SK-N-SH (cell line): ENCODE data around the gene PACSIN1. TPM values are rescaled to one million over a fixed set of nuclear protein-coding genes. Genes with fewer than 3 reads are reported as not detected.

ENCODE experiments used
- CTCF ChIA-PET: fragments of 300-600, 350-600 bp; formaldehyde crosslinking; extraction: SDS; loops from one replicate; lab custom pipeline; 2021; lab: Yijun Ruan, JAX
- POLR2A ChIA-PET: fragments of 350-600 bp; sonication (Branson Sonifier 250); formaldehyde crosslinking; extraction: SDS; loops from one replicate; lab custom pipeline; 2020; ENCODE audit warnings: antibody characterized with exemption, inconsistent platforms; lab: Yijun Ruan, JAX
- DNase-seq: peaks from one replicate; pipeline ENCODE4 v3.0.0; 2012
- H2AFZ ChIP-seq: fragments of 200-600 bp; sonication (generic); 2 replicates; pipeline ENCODE4 v1.8.1; 2016; ENCODE audit warnings: antibody characterized with exemption, mild to moderate bottlenecking, low read depth
- H3F3A ChIP-seq: fragments of 200-600 bp; sonication (generic); replicated peaks from 2 replicates; pipeline ENCODE3; 2016; ENCODE audit warnings: antibody characterized with exemption, mild to moderate bottlenecking; ENCODE audit not compliant: insufficient read depth
- H3K27ac ChIP-seq, 2 experiments: fragments of 200-500 bp in 1 of 2; fragments of 200-600 bp in 1 of 2; sonication (Bioruptor generic) in 1 of 2; sonication (generic), shearing (Covaris generic) in 1 of 2; 2 replicates each; pipeline versions ENCODE4 v1.5.1 to v1.6.1; 2014 to 2016; ENCODE audit warnings: low read depth in 2 of 2, inconsistent platforms in 1 of 2, low read length in 1 of 2, mild to moderate bottlenecking in 1 of 2, mixed read lengths in 1 of 2
- H3K27me3 ChIP-seq: fragments of 200-600 bp; sonication (generic), shearing (Covaris generic); 2 replicates; pipeline ENCODE4 v1.6.1; 2016; ENCODE audit warnings: mixed run types; ENCODE audit not compliant: insufficient read depth
- H3K36me3 ChIP-seq, 2 experiments: fragments of 200-500 bp in 1 of 2; fragments of 200-600 bp in 1 of 2; sonication (Bioruptor generic) in 1 of 2; sonication (generic) in 1 of 2; replicated peaks in 1 of 2; 2 replicates each; pipeline versions ENCODE3 to v1.5.1; 2014 to 2016; ENCODE audit warnings: low read length in 1 of 2, mild to moderate bottlenecking in 1 of 2; ENCODE audit not compliant: insufficient read depth in 2 of 2, control insufficient read depth in 1 of 2
- H3K4me1 ChIP-seq, 2 experiments: fragments of 200-500 bp in 1 of 2; fragments of 200-600 bp in 1 of 2; sonication (Bioruptor generic) in 1 of 2; sonication (generic), shearing (Covaris generic) in 1 of 2; 2 replicates each; pipeline versions ENCODE4 v1.5.1 to v1.6.1; 2014 to 2016; ENCODE audit warnings: low read depth in 1 of 2, low read length in 1 of 2, mixed run types in 1 of 2; ENCODE audit not compliant: insufficient read depth in 2 of 2, control insufficient read depth in 1 of 2
- H3K4me2 ChIP-seq: fragments of 200-600 bp; sonication (generic), shearing (Covaris generic); 2 replicates; pipeline ENCODE4 v1.6.1; 2017; ENCODE audit warnings: mixed run types
- H3K4me3 ChIP-seq, 2 experiments: fragments of 200-500 bp in 1 of 2; fragments of 200-600 bp in 1 of 2; sonication (Bioruptor generic) in 1 of 2; sonication (generic), shearing (Covaris generic) in 1 of 2; 2 replicates each; pipeline versions ENCODE4 v1.5.1 to v1.8.1; 2014 to 2016; ENCODE audit warnings: low read depth in 2 of 2, inconsistent platforms in 1 of 2, low read length in 1 of 2, mild to moderate bottlenecking in 1 of 2, mixed read lengths in 1 of 2, moderate library complexity in 1 of 2
- H3K79me2 ChIP-seq: fragments of 200-600 bp; sonication (generic); 2 replicates; pipeline ENCODE4 v1.8.1; 2017; ENCODE audit warnings: mild to moderate bottlenecking; ENCODE audit not compliant: insufficient read depth
- H3K9ac ChIP-seq: fragments of 200-600 bp; sonication (generic); 2 replicates; pipeline ENCODE4 v1.6.1; 2017; ENCODE audit warnings: mixed run types
- H3K9me2 ChIP-seq: fragments of 200-600 bp; sonication (generic); 2 replicates; pipeline ENCODE4 v1.6.1; 2017; ENCODE audit warnings: mixed run types
- H3K9me3 ChIP-seq: fragments of 200-600 bp; sonication (generic); 2 replicates; pipeline ENCODE4 v1.6.1; 2017; ENCODE audit warnings: mixed run types, mild to moderate bottlenecking, moderate library complexity
- H4K20me1 ChIP-seq: fragments of 200-600 bp; sonication (generic); 2 replicates; pipeline ENCODE4 v1.6.1; 2017; ENCODE audit warnings: mild to moderate bottlenecking, mixed run types; ENCODE audit not compliant: insufficient read depth
- ELF1 ChIP-seq: IDR thresholded peaks from 2 replicates; pipeline ENCODE4 v1.4.0; 2012
- EP300 ChIP-seq, 2 experiments: IDR thresholded peaks; 2 replicates each; pipeline versions ENCODE4 v1.4.0 to v1.6.1; 2012; ENCODE audit warnings: borderline replicate concordance in 1 of 2, low read depth in 1 of 2, low read length in 1 of 2
- FOXM1 ChIP-seq: IDR thresholded peaks from 2 replicates; pipeline ENCODE4 v1.4.0; 2012; ENCODE audit warnings: low read depth, mild to moderate bottlenecking
- IRF3 ChIP-seq: fragments of 150-350 bp; IDR thresholded peaks from 2 replicates; pipeline ENCODE4 v1.6.1; 2016; ENCODE audit warnings: mild to moderate bottlenecking, low read depth, low read length
- JUND ChIP-seq: IDR thresholded peaks from 2 replicates; pipeline ENCODE4 v1.4.0; 2012
- MAX ChIP-seq: IDR thresholded peaks from 2 replicates; pipeline ENCODE4 v1.4.0; 2012; ENCODE audit warnings: low read depth
- SIN3A ChIP-seq: IDR thresholded peaks from 2 replicates; pipeline ENCODE4 v1.6.1; 2012; ENCODE audit warnings: low read depth, mild to moderate bottlenecking, low read length, moderate library complexity, borderline replicate concordance
- TAF1 ChIP-seq: IDR thresholded peaks from 2 replicates; pipeline ENCODE4 v1.6.1; 2012; ENCODE audit warnings: low read depth, mild to moderate bottlenecking, low read length, moderate library complexity, borderline replicate concordance
- WGBS: methylation state at CpG from one replicate; pipeline ENCODE4 v1.1.6; 2017; ENCODE audit warnings: low lambda C conversion rate; 5-methylcytosine and 5-hydroxymethylcytosine counted together
- polyA plus RNA-seq, 3 experiments: library from polyadenylated mRNA; depleted of rRNA; stranded (reverse); fragments of >200 nt; gene quantifications; 2 replicates each; pipeline ENCODE4 v1.2.3, GENCODE V29; 2012
- TF ChIP-seq, protein P1 (sequence below): IDR thresholded peaks from 2 replicates; pipeline ENCODE4 v1.6.1; 2012; ENCODE audit warnings: mild to moderate bottlenecking, low read depth, low read length, moderate library complexity
- TF ChIP-seq, protein P2 (sequence below): IDR thresholded peaks from 2 replicates; pipeline ENCODE4 v1.4.0; 2012; ENCODE audit warnings: low read depth, borderline replicate concordance
- TF ChIP-seq, protein P3 (sequence below): fragments of 200-600 bp; sonication (generic); IDR thresholded peaks from 2 replicates; pipeline ENCODE4 v1.6.1; 2017; ENCODE audit warnings: antibody characterized with exemption, mild to moderate bottlenecking, moderate library complexity

Gene PACSIN1
- polyA plus RNA-seq, 1 of the 3 experiments (the other 2 are of a cell fraction): 0.05 TPM

- no peak for DNase-seq
- Histone ChIP-seq H2AFZ (no peak overlapping the region), H3K27ac (no peak overlapping the region), H3K4me1 (peaks cover 0 to 3% of the 10 kb centered on the region in 2 experiments; a peak in 1 of 4 replicates), H3K4me2 (no peak overlapping the region), H3K36me3 (no peaks in the 10 kb centered on the region), H3K9ac (no peak overlapping the region), H3K9me3 (no peaks in the 10 kb centered on the region), H3K4me3 (no peak overlapping the region), H3F3A (no peaks in the 10 kb centered on the region), H3K79me2 (no peaks in the 10 kb centered on the region), H3K9me2 (no peaks in the 10 kb centered on the region), H4K20me1 (no peaks in the 10 kb centered on the region), H3K27me3 (no peaks in the 10 kb centered on the region)
- 51% methylated on average over 3 of the region's 4 CpGs for WGBS
- ChIA-PET POLR2A (no interaction called here), CTCF (interaction anchor here (0.7 kb wide), 2 partner anchors 15 to 20 kb away, joined by 3 read pairs; no protein-coding TSS in a partner anchor)
- TF ChIP-seq, protein P1, sequence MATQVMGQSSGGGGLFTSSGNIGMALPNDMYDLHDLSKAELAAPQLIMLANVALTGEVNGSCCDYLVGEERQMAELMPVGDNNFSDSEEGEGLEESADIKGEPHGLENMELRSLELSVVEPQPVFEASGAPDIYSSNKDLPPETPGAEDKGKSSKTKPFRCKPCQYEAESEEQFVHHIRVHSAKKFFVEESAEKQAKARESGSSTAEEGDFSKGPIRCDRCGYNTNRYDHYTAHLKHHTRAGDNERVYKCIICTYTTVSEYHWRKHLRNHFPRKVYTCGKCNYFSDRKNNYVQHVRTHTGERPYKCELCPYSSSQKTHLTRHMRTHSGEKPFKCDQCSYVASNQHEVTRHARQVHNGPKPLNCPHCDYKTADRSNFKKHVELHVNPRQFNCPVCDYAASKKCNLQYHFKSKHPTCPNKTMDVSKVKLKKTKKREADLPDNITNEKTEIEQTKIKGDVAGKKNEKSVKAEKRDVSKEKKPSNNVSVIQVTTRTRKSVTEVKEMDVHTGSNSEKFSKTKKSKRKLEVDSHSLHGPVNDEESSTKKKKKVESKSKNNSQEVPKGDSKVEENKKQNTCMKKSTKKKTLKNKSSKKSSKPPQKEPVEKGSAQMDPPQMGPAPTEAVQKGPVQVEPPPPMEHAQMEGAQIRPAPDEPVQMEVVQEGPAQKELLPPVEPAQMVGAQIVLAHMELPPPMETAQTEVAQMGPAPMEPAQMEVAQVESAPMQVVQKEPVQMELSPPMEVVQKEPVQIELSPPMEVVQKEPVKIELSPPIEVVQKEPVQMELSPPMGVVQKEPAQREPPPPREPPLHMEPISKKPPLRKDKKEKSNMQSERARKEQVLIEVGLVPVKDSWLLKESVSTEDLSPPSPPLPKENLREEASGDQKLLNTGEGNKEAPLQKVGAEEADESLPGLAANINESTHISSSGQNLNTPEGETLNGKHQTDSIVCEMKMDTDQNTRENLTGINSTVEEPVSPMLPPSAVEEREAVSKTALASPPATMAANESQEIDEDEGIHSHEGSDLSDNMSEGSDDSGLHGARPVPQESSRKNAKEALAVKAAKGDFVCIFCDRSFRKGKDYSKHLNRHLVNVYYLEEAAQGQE: no peak
- TF ChIP-seq JUND: no peak
- TF ChIP-seq, protein P2, sequence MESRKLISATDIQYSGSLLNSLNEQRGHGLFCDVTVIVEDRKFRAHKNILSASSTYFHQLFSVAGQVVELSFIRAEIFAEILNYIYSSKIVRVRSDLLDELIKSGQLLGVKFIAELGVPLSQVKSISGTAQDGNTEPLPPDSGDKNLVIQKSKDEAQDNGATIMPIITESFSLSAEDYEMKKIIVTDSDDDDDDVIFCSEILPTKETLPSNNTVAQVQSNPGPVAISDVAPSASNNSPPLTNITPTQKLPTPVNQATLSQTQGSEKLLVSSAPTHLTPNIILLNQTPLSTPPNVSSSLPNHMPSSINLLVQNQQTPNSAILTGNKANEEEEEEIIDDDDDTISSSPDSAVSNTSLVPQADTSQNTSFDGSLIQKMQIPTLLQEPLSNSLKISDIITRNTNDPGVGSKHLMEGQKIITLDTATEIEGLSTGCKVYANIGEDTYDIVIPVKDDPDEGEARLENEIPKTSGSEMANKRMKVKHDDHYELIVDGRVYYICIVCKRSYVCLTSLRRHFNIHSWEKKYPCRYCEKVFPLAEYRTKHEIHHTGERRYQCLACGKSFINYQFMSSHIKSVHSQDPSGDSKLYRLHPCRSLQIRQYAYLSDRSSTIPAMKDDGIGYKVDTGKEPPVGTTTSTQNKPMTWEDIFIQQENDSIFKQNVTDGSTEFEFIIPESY: no peak
Observed at GRCh38 chr6:34445313-34445860, 20.5 kb upstream of the PACSIN1 start.

DNA sequence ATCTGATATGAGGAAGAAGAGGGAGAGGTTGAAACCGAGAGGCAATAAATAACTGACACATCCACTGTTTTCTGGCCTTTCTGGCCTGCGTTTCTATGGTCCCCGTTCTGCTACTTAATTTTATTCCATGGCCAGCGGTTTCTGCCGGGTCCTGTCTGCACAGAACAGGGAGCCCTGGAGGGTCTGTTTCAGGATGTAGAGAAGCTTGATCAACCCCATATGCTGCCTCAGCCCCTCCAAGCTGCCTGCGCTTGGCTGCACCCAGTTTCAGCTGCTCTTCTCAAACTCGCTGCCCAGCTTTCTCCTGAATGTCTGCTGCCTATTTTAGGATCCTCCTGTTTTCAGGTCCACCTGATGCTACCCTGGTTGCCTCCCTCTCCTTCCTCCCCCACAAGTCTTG lies 18.5 kb upstream of the PACSIN1 start:
- Histone ChIP-seq H3K9ac (no peak overlapping the region), H3K79me2 (no peaks in the 10 kb centered on the region), H2AFZ (no peak overlapping the region), H4K20me1 (no peaks in the 10 kb centered on the region), H3F3A (no peaks in the 10 kb centered on the region), H3K4me2 (no peak overlapping the region), H3K4me1 (peaks cover 0 to 3% of the 10 kb centered on the region in 2 experiments; a peak in 1 of 4 replicates), H3K27ac (no peak overlapping the region), H3K36me3 (no peaks in the 10 kb centered on the region), H3K9me2 (no peaks in the 10 kb centered on the region), H3K4me3 (no peak overlapping the region), H3K27me3 (no peaks in the 10 kb centered on the region), H3K9me3 (no peaks in the 10 kb centered on the region)
- WGBS: 50% methylated on average over 7 of the region's 7 CpGs
- DNase-seq: peak; percentile 71
- CTCF ChIA-PET: interaction anchor here (0.7 to 3.8 kb wide), 4 partner anchors 9 to 162 kb away, joined by 3 to 28 read pairs (median 4); no protein-coding TSS in a partner anchor
- POLR2A ChIA-PET: interaction anchor here (0.6 to 1.6 kb wide), 2 partner anchors 21 to 164 kb away, joined by 3 to 7 read pairs; partner anchors contain the start of gene RPS10
- no peak for TF ChIP-seq SIN3A
- TF ChIP-seq TAF1: no peak
- TF ChIP-seq JUND: no peak
- TF ChIP-seq MAX: no peak
- TF ChIP-seq, protein P3, sequence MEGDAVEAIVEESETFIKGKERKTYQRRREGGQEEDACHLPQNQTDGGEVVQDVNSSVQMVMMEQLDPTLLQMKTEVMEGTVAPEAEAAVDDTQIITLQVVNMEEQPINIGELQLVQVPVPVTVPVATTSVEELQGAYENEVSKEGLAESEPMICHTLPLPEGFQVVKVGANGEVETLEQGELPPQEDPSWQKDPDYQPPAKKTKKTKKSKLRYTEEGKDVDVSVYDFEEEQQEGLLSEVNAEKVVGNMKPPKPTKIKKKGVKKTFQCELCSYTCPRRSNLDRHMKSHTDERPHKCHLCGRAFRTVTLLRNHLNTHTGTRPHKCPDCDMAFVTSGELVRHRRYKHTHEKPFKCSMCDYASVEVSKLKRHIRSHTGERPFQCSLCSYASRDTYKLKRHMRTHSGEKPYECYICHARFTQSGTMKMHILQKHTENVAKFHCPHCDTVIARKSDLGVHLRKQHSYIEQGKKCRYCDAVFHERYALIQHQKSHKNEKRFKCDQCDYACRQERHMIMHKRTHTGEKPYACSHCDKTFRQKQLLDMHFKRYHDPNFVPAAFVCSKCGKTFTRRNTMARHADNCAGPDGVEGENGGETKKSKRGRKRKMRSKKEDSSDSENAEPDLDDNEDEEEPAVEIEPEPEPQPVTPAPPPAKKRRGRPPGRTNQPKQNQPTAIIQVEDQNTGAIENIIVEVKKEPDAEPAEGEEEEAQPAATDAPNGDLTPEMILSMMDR: no peak
- no peak for TF ChIP-seq EP300 (IDR thresholded peaks at IDR 0.05; ENCODE audit: borderline replicate concordance in 1 of 2, low read depth in 1 of 2, low read length in 1 of 2)
- TF ChIP-seq ELF1: no peak
- no peak for TF ChIP-seq FOXM1
- TF ChIP-seq, protein P1: no peak
- TF ChIP-seq IRF3: no peak
